Tibial nerve (tissue), 4 donors: Measurements from ENCODE around the gene ARHGAP15.

Experiments used
- CTCF ChIP-seq, 5 experiments: fragments of 200-600 bp in 3 of 5; fragments of 450-650 bp in 2 of 5; sonication (generic) in 3 of 5; IDR thresholded peaks; one replicate each; pipeline ENCODE4 v1.5.1; 2016 to 2019; ENCODE audit warnings: antibody characterized with exemption in 5 of 5, mild to moderate bottlenecking in 3 of 5, moderate library complexity in 2 of 5
- EP300 ChIP-seq, 2 donors: sonication (generic); formaldehyde crosslinking; IDR thresholded peaks; one replicate each; pipeline ENCODE4 v1.6.1; 2017; ENCODE audit warnings: antibody characterized with exemption in 2 of 2, mild to moderate bottlenecking in 1 of 2

GRCh38 chr2:143493339-143493738 lies 364.1 kb downstream of the ARHGAP15 start:
- TF ChIP-seq CTCF (IDR thresholded peaks at IDR 0.05) (no peak), EP300 (IDR thresholded peaks at IDR 0.05) (no peak)
